Measurements from ENCODE around the gene EHD4.

- TF ChIP-seq ZNF473 (tag by site-specific recombination; IDR thresholded peaks at IDR 0.05) = no peak
- no peak for TF ChIP-seq SETDB1 (IDR thresholded peaks at IDR 0.05; ENCODE audit: insufficient read length, low read length)
- no peak for TF ChIP-seq CTCF (tag by site-specific recombination; IDR thresholded peaks at IDR 0.05)
- no peak for TF ChIP-seq ZNF266 (tag by site-specific recombination; IDR thresholded peaks at IDR 0.05; ENCODE audit: low read depth)
- TF ChIP-seq ZNF513 (tag by site-specific recombination; IDR thresholded peaks at IDR 0.05) = no peak
- no peak for TF ChIP-seq ZNF37A (tag by site-specific recombination; IDR thresholded peaks at IDR 0.05)
- no peak for TF ChIP-seq ZNF324 (tag by site-specific recombination; IDR thresholded peaks at IDR 0.05)
- TF ChIP-seq MYNN (tag by site-specific recombination; IDR thresholded peaks at IDR 0.05; ENCODE audit: borderline replicate concordance) = no peak
- no peak for TF ChIP-seq ZNF138 (tag by site-specific recombination; IDR thresholded peaks at IDR 0.05; ENCODE audit: borderline replicate concordance)
- no peak for TF ChIP-seq PBX3 (CRISPR knock-in tag; IDR thresholded peaks at IDR 0.05)
- TF ChIP-seq ZNF670 (tag by site-specific recombination; IDR thresholded peaks at IDR 0.05; ENCODE audit: low read depth) = no peak
Observed at GRCh38 chr15:41870689-41871081, 101.7 kb downstream of the EHD4 start.

Data from HEK293 (cell line).